Choroid plexus epithelial cell (primary cell): ENCODE results near the gene NUDT17.

Experiments used
- DNase-seq: peaks from one replicate; pipeline ENCODE4 v3.0.0-alpha.2; 2010; ENCODE audit warnings: low read depth
- H3K4me3 ChIP-seq: 2 replicates; pipeline ENCODE4 v1.5.1; 2011; ENCODE audit warnings: low read depth, mild to moderate bottlenecking, control low read depth, low read length, moderate library complexity
- CTCF ChIP-seq: conservative IDR thresholded peaks from 2 replicates; pipeline ENCODE4 v1.5.1; 2011; ENCODE audit warnings: low read depth, mild to moderate bottlenecking, control low read depth, inconsistent platforms, low read length, moderate library complexity

The NUDT17 gene

GRCh38 chr1:145891143-145891542 lies 45.7 kb downstream of the NUDT17 start:
- no peak for TF ChIP-seq CTCF
- no peak overlapping the region for H3K4me3 ChIP-seq
- peak; percentile 83 for DNase-seq

- H3K4me3 ChIP-seq: peak overlapping the region; percentile 25
- peak; percentile 95 for TF ChIP-seq CTCF
- DNase-seq: peak; percentile 99
Observed at GRCh38 chr1:145891587-145892485, 46.4 kb downstream of the NUDT17 start.

GRCh38 chr1:145892486-145893087 lies 47.2 kb downstream of the NUDT17 start:
- peak; percentile 69 for DNase-seq
- no peak for TF ChIP-seq CTCF
- no peak overlapping the region for H3K4me3 ChIP-seq

- TF ChIP-seq CTCF: no peak
- H3K4me3 ChIP-seq: no peak overlapping the region
- DNase-seq: no peak
Observed at GRCh38 chr1:145893306-145894055, 48.1 kb downstream of the NUDT17 start.

GRCh38 chr1:145895471-145895870 lies 50.0 kb downstream of the NUDT17 start:
- no peak for TF ChIP-seq CTCF

GRCh38 chr1:145897969-145898368 lies 52.5 kb downstream of the NUDT17 start:
- no peak for TF ChIP-seq CTCF
- no peak overlapping the region for H3K4me3 ChIP-seq
- DNase-seq: no peak

More at GRCh38 chr1:145895471-145895870, 50.0 kb downstream of the NUDT17 start:
- no peak overlapping the region for H3K4me3 ChIP-seq
- DNase-seq: no peak
